ENCODE measurements around the gene KLK4.

Gene KLK4

GRCh38 chr19:50878851-50879250, 32.3 kb downstream of the KLK4 start:
- Histone ChIP-seq H3K36me3 (ENCODE audit: control insufficient read depth in 2 of 2, insufficient read depth in 2 of 2, low read length in 2 of 2) (no peaks in the 10 kb centered on the region), H3K27me3 (ENCODE audit: control insufficient read depth in 1 of 2, insufficient read depth in 2 of 2, low read length in 2 of 2) (peaks cover 19 to 38% of the 10 kb centered on the region in 2 donors), H3K9ac (ENCODE audit: low read length in 2 of 2) (no peak overlapping the region), H3K27ac (ENCODE audit: low read length) (no peak overlapping the region), H3K4me3 (ENCODE audit: low read length in 2 of 2) (no peak overlapping the region), H3K4me1 (ENCODE audit: control insufficient read depth, insufficient read depth, low read length) (no peaks in the 10 kb centered on the region), H3K9me3 (ENCODE audit: control insufficient read depth in 2 of 2, low read length in 2 of 2) (no peaks in the 10 kb centered on the region)

- no peaks in the 10 kb centered on the region for H3K9me3 ChIP-seq (ENCODE audit: control insufficient read depth in 2 of 2, low read length in 2 of 2)
- H3K27me3 ChIP-seq (ENCODE audit: control insufficient read depth in 1 of 2, insufficient read depth in 2 of 2, low read length in 2 of 2) = peaks cover 19 to 39% of the 10 kb centered on the region in 2 donors
- no peaks in the 10 kb centered on the region for H3K4me1 ChIP-seq (ENCODE audit: control insufficient read depth, insufficient read depth, low read length)
- no peak overlapping the region for H3K27ac ChIP-seq (ENCODE audit: low read length)
- no peaks in the 10 kb centered on the region for H3K36me3 ChIP-seq (ENCODE audit: control insufficient read depth in 2 of 2, insufficient read depth in 2 of 2, low read length in 2 of 2)
- H3K4me3 ChIP-seq (ENCODE audit: low read length in 2 of 2) = no peak overlapping the region
- no peak overlapping the region for H3K9ac ChIP-seq (ENCODE audit: low read length in 2 of 2)
Observed at GRCh38 chr19:50877338-50877737, 33.9 kb downstream of the KLK4 start.

DNA sequence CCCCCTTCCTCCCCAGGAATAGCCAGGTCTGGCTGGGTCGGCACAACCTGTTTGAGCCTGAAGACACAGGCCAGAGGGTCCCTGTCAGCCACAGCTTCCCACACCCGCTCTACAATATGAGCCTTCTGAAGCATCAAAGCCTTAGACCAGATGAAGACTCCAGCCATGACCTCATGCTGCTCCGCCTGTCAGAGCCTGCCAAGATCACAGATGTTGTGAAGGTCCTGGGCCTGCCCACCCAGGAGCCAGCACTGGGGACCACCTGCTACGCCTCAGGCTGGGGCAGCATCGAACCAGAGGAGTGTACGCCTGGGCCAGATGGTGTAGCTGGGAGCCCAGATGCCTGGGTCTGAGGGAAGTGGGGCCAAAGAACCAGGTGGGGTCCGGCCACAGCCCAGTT, 34.7 kb downstream of the KLK4 start:
- no peak overlapping the region for H3K9ac ChIP-seq (ENCODE audit: low read length in 2 of 2)
- no peak overlapping the region for H3K27ac ChIP-seq (ENCODE audit: low read length)
- H3K36me3 ChIP-seq (ENCODE audit: control insufficient read depth in 2 of 2, insufficient read depth in 2 of 2, low read length in 2 of 2) = no peaks in the 10 kb centered on the region
- no peak overlapping the region for H3K4me3 ChIP-seq (ENCODE audit: low read length in 2 of 2)
- H3K4me1 ChIP-seq (ENCODE audit: control insufficient read depth, insufficient read depth, low read length) = no peaks in the 10 kb centered on the region
- peaks cover 19 to 34% of the 10 kb centered on the region in 2 donors for H3K27me3 ChIP-seq (ENCODE audit: control insufficient read depth in 1 of 2, insufficient read depth in 2 of 2, low read length in 2 of 2)
- no peaks in the 10 kb centered on the region for H3K9me3 ChIP-seq (ENCODE audit: control insufficient read depth in 2 of 2, low read length in 2 of 2)

DNA sequence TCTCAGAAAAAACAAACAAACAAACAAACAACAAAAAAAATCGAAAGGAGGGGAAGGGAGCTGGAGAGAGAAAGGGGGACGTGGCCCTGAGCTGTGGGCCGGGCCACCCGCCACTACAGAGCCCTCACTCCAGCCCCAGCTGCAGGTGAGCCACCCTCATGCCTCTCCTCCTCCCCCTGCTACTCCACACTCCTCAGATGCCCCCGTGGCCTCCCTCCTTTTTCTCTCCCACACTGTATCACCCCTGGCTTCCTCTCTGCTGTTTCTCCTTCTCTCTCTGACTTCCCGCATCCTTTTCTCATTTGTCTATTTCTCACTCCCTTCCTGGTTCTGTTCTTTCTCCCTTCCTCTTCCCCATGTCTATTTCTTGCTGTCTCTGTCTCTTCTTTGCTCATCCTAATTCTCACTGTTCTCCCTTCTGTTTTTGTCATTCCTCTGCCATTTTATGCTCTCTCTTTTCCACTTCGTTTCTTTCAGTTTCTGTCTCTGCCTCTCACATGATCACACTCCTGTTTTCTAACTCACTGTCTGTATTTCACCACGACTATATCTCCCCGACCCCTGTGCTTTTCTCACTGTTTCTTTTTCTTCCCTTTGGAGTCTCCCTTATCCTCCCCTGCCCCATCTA, 35.3 kb downstream of the KLK4 start:
- Histone ChIP-seq H3K27me3 (ENCODE audit: control insufficient read depth in 1 of 2, insufficient read depth in 2 of 2, low read length in 2 of 2) (peaks cover 19 to 34% of the 10 kb centered on the region in 2 donors), H3K4me1 (ENCODE audit: control insufficient read depth, insufficient read depth, low read length) (no peaks in the 10 kb centered on the region), H3K36me3 (ENCODE audit: control insufficient read depth in 2 of 2, insufficient read depth in 2 of 2, low read length in 2 of 2) (no peaks in the 10 kb centered on the region), H3K27ac (ENCODE audit: low read length) (no peak overlapping the region), H3K4me3 (ENCODE audit: low read length in 2 of 2) (no peak overlapping the region), H3K9ac (ENCODE audit: low read length in 2 of 2) (no peak overlapping the region), H3K9me3 (ENCODE audit: control insufficient read depth in 2 of 2, low read length in 2 of 2) (no peaks in the 10 kb centered on the region)

- no peak overlapping the region for H3K27ac ChIP-seq (ENCODE audit: low read length)
- no peaks in the 10 kb centered on the region for H3K36me3 ChIP-seq (ENCODE audit: control insufficient read depth in 2 of 2, insufficient read depth in 2 of 2, low read length in 2 of 2)
- H3K9ac ChIP-seq (ENCODE audit: low read length in 2 of 2) = no peak overlapping the region
- H3K27me3 ChIP-seq (ENCODE audit: control insufficient read depth in 1 of 2, insufficient read depth in 2 of 2, low read length in 2 of 2) = peaks cover 18 to 38% of the 10 kb centered on the region in 2 donors
- H3K4me1 ChIP-seq (ENCODE audit: control insufficient read depth, insufficient read depth, low read length) = no peaks in the 10 kb centered on the region
- no peaks in the 10 kb centered on the region for H3K9me3 ChIP-seq (ENCODE audit: control insufficient read depth in 2 of 2, low read length in 2 of 2)
- no peak overlapping the region for H3K4me3 ChIP-seq (ENCODE audit: low read length in 2 of 2)
Observed at GRCh38 chr19:50874211-50874610, 37.0 kb downstream of the KLK4 start.

DNA sequence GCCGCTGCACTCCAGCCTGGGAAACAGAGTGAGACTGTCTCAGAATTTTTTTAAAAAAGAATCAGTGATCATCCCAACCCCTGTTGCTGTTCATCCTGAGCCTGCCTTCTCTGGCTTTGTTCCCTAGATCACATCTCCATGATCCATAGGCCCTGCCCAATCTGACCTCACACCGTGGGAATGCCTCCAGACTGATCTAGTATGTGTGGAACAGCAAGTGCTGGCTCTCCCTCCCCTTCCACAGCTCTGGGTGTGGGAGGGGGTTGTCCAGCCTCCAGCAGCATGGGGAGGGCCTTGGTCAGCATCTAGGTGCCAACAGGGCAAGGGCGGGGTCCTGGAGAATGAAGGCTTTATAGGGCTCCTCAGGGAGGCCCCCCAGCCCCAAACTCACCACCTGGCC, 38.1 kb downstream of the KLK4 start, which contains the start of gene KLK2:
TSS of gene KLK2 (plus strand) at position 384 of the 400 bp plus-strand sequence. CDS start 35 bp downstream, outside the sequence.
- Histone ChIP-seq H3K27ac (ENCODE audit: low read length) (no peak within 1 kb of the TSS), H3K4me1 (ENCODE audit: control insufficient read depth, insufficient read depth, low read length) (no peaks in the 10 kb centered on the region), H3K9me3 (ENCODE audit: control insufficient read depth in 2 of 2, low read length in 2 of 2) (no peaks in the 10 kb centered on the region), H3K27me3 (ENCODE audit: control insufficient read depth in 1 of 2, insufficient read depth in 2 of 2, low read length in 2 of 2) (peaks cover 8 to 38% of the 10 kb centered on the region in 2 donors), H3K9ac (ENCODE audit: low read length in 2 of 2) (no peak within 1 kb of the TSS), H3K4me3 (ENCODE audit: low read length in 2 of 2) (no peak within 1 kb of the TSS), H3K36me3 (ENCODE audit: control insufficient read depth in 2 of 2, insufficient read depth in 2 of 2, low read length in 2 of 2) (no peaks in the 10 kb centered on the region)

- Histone ChIP-seq H3K9ac (ENCODE audit: low read length in 2 of 2) (no peak overlapping the region), H3K9me3 (ENCODE audit: control insufficient read depth in 2 of 2, low read length in 2 of 2) (no peaks in the 10 kb centered on the region), H3K4me3 (ENCODE audit: low read length in 2 of 2) (no peak overlapping the region), H3K4me1 (ENCODE audit: control insufficient read depth, insufficient read depth, low read length) (no peaks in the 10 kb centered on the region), H3K27me3 (ENCODE audit: control insufficient read depth in 1 of 2, insufficient read depth in 2 of 2, low read length in 2 of 2) (peaks cover 12 to 26% of the 10 kb centered on the region in 2 donors), H3K36me3 (ENCODE audit: control insufficient read depth in 2 of 2, insufficient read depth in 2 of 2, low read length in 2 of 2) (no peaks in the 10 kb centered on the region), H3K27ac (ENCODE audit: low read length) (no peak overlapping the region)
Observed at GRCh38 chr19:50870417-50871089, 40.6 kb downstream of the KLK4 start.

- Histone ChIP-seq H3K9me3 (ENCODE audit: control insufficient read depth in 2 of 2, low read length in 2 of 2) (no peaks in the 10 kb centered on the region), H3K36me3 (ENCODE audit: control insufficient read depth in 2 of 2, insufficient read depth in 2 of 2, low read length in 2 of 2) (no peaks in the 10 kb centered on the region), H3K4me1 (ENCODE audit: control insufficient read depth, insufficient read depth, low read length) (no peaks in the 10 kb centered on the region), H3K4me3 (ENCODE audit: low read length in 2 of 2) (no peak overlapping the region), H3K27me3 (ENCODE audit: control insufficient read depth in 1 of 2, insufficient read depth in 2 of 2, low read length in 2 of 2) (peaks cover 12 to 20% of the 10 kb centered on the region in 2 donors), H3K9ac (ENCODE audit: low read length in 2 of 2) (no peak overlapping the region), H3K27ac (ENCODE audit: low read length) (no peak overlapping the region)
Observed at GRCh38 chr19:50869479-50869878, 41.7 kb downstream of the KLK4 start.

GRCh38 chr19:50861496-50862286, 49.5 kb downstream of the KLK4 start:
- Histone ChIP-seq H3K4me3 (ENCODE audit: low read length in 2 of 2) (no peak overlapping the region), H3K36me3 (ENCODE audit: control insufficient read depth in 2 of 2, insufficient read depth in 2 of 2, low read length in 2 of 2) (no peaks in the 10 kb centered on the region), H3K9ac (ENCODE audit: low read length in 2 of 2) (no peak overlapping the region), H3K27me3 (ENCODE audit: control insufficient read depth in 1 of 2, insufficient read depth in 2 of 2, low read length in 2 of 2) (peaks cover 18 to 30% of the 10 kb centered on the region in 2 donors), H3K27ac (ENCODE audit: low read length) (no peak overlapping the region), H3K4me1 (ENCODE audit: control insufficient read depth, insufficient read depth, low read length) (no peaks in the 10 kb centered on the region), H3K9me3 (ENCODE audit: control insufficient read depth in 2 of 2, low read length in 2 of 2) (peaks cover 0 to 9% of the 10 kb centered on the region in 2 donors)

DNA sequence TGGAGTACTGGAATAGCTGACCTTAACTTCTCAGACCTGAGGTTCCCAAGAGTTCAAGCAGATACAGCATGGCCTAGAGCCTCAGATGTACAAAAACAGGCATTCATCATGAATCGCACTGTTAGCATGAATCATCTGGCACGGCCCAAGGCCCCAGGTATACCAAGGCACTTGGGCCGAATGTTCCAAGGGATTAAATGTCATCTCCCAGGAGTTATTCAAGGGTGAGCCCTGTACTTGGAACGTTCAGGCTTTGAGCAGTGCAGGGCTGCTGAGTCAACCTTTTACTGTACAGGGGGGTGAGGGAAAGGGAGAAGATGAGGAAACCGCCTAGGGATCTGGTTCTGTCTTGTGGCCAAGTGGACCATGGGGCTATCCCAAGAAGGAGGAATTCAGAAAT, 50.2 kb downstream of the KLK4 start:
- H3K36me3 ChIP-seq (ENCODE audit: control insufficient read depth in 2 of 2, insufficient read depth in 2 of 2, low read length in 2 of 2) = no peaks in the 10 kb centered on the region
- H3K27me3 ChIP-seq (ENCODE audit: control insufficient read depth in 1 of 2, insufficient read depth in 2 of 2, low read length in 2 of 2) = peaks cover 15 to 33% of the 10 kb centered on the region in 2 donors
- no peak overlapping the region for H3K9ac ChIP-seq (ENCODE audit: low read length in 2 of 2)
- H3K4me3 ChIP-seq (ENCODE audit: low read length in 2 of 2) = no peak overlapping the region
- no peaks in the 10 kb centered on the region for H3K4me1 ChIP-seq (ENCODE audit: control insufficient read depth, insufficient read depth, low read length)
- H3K27ac ChIP-seq (ENCODE audit: low read length) = no peak overlapping the region
- peaks cover 0 to 9% of the 10 kb centered on the region in 2 donors for H3K9me3 ChIP-seq (ENCODE audit: control insufficient read depth in 2 of 2, low read length in 2 of 2)
